ENCODE measurements around the gene SMIM36.

GRCh38 chr17:55402374-55402773 lies 108.9 kb downstream of the SMIM36 start:
- TF ChIP-seq CTCF (IDR thresholded peaks at IDR 0.05; ENCODE audit: low read length) = no peak
- TF ChIP-seq EZH2 (IDR thresholded peaks at IDR 0.05; ENCODE audit: borderline replicate concordance, low read length) = no peak
